IMR-90 (cell line): ENCODE data around the gene HLA-F. TPM values are rescaled to one million over a fixed set of nuclear protein-coding genes. Genes with fewer than 3 reads are reported as not detected.

Experiments
- ATAC-seq: fragments of 200-7000 bp; cut with Tn5 transposase; 2 replicates; pipeline ENCODE4 v1.9.1; 2020; ENCODE audit warnings: low read depth, mild to moderate bottlenecking, moderate library complexity
- BruUV-seq: library from RNA; stranded (reverse); fragments of 400-500 nt; replicated peaks from 2 replicates; lab custom pipeline; 2021; lab: Mats Ljungman, UMichigan
- CTCF ChIA-PET: fragments of 300-600 bp; formaldehyde crosslinking; extraction: SDS; loops from one replicate; lab custom pipeline; 2021; ENCODE audit warnings: antibody characterized with exemption; lab: Yijun Ruan, JAX
- POLR2A ChIA-PET: fragments of 300-600 bp; sonication (Branson Sonifier 250); formaldehyde crosslinking; loops from one replicate; lab custom pipeline; 2022; ENCODE audit warnings: antibody characterized with exemption; ENCODE audit not compliant: unreplicated experiment; lab: Charles Lee
- DNase-seq: peaks from one replicate; pipeline ENCODE4 v3.0.0; 2013
- H2AFZ ChIP-seq: replicated peaks from 2 replicates; pipeline ENCODE3; 2013; ENCODE audit warnings: low read length, mild to moderate bottlenecking; ENCODE audit not compliant: poor library complexity
- H2AK5ac ChIP-seq: 2 replicates; pipeline ENCODE4 v1.6.1; 2013; ENCODE audit warnings: low read depth, low read length, inconsistent platforms
- H2AK9ac ChIP-seq: replicated peaks from 2 replicates; pipeline ENCODE3; 2013; ENCODE audit warnings: mild to moderate bottlenecking, low read depth, low read length, moderate library complexity; ENCODE audit not compliant: poor library complexity
- H2BK120ac ChIP-seq: 2 replicates; pipeline ENCODE4 v1.6.1; 2013; ENCODE audit warnings: low read depth, low read length, inconsistent platforms
- H2BK15ac ChIP-seq: 3 replicates; pipeline ENCODE4 v1.6.1; 2013; ENCODE audit warnings: low read depth, low read length, inconsistent platforms
- H2BK20ac ChIP-seq: 2 replicates; pipeline ENCODE4 v1.6.1; 2013; ENCODE audit warnings: low read depth, mild to moderate bottlenecking, inconsistent platforms, low read length, moderate library complexity
- H2BK5ac ChIP-seq: 2 replicates; pipeline ENCODE4 v1.6.1; 2013; ENCODE audit warnings: mild to moderate bottlenecking, low read depth, low read length, inconsistent platforms; ENCODE audit not compliant: poor library complexity, severe bottlenecking
- H3K14ac ChIP-seq: replicated peaks from 2 replicates; pipeline ENCODE4 v1.6.1; 2013; ENCODE audit warnings: low read depth, low read length, inconsistent platforms
- H3K18ac ChIP-seq: 2 replicates; pipeline ENCODE4 v1.6.1; 2013; ENCODE audit warnings: low read depth, low read length, control low read depth
- H3K23ac ChIP-seq: 2 replicates; pipeline ENCODE4 v1.6.1; 2013; ENCODE audit warnings: low read depth, low read length, inconsistent platforms
- H3K27ac ChIP-seq: 2 replicates; pipeline ENCODE4 v1.5.1; 2013; ENCODE audit warnings: mild to moderate bottlenecking, control low read depth, low read length; ENCODE audit not compliant: insufficient read depth
- H3K27me3 ChIP-seq: 2 replicates; pipeline ENCODE4 v1.6.1; 2013; ENCODE audit warnings: low read length; ENCODE audit not compliant: control insufficient read depth, insufficient read depth
- H3K36me3 ChIP-seq: 2 replicates; pipeline ENCODE4 v1.6.1; 2013; ENCODE audit warnings: low read length, mixed read lengths; ENCODE audit not compliant: control insufficient read depth, insufficient read depth
- H3K4ac ChIP-seq: 2 replicates; pipeline ENCODE4 v1.6.1; 2013; ENCODE audit warnings: low read depth, low read length, inconsistent platforms
- H3K4me1 ChIP-seq: 2 replicates; pipeline ENCODE4 v1.6.1; 2013; ENCODE audit warnings: low read length, mixed read lengths; ENCODE audit not compliant: control insufficient read depth, insufficient read depth
- H3K4me2 ChIP-seq: 2 replicates; pipeline ENCODE4 v1.6.1; 2013; ENCODE audit warnings: low read depth, mild to moderate bottlenecking, control low read depth, low read length, moderate library complexity
- H3K4me3 ChIP-seq: 2 replicates; pipeline ENCODE4 v1.5.1; 2013; ENCODE audit warnings: low read depth, mild to moderate bottlenecking, control low read depth, low read length, moderate library complexity; ENCODE audit not compliant: insufficient read depth
- H3K56ac ChIP-seq: 2 replicates; pipeline ENCODE4 v1.6.1; 2013; ENCODE audit warnings: low read length, inconsistent platforms; ENCODE audit not compliant: insufficient read depth; ENCODE audit errors: extremely low read depth
- H3K79me1 ChIP-seq, 2 experiments: 2 replicates each; pipeline ENCODE4 v1.6.1; 2013; ENCODE audit warnings: low read length in 2 of 2, inconsistent platforms in 1 of 2, low read depth in 1 of 2
- H3K9ac ChIP-seq: 2 replicates; pipeline ENCODE4 v1.6.1; 2013; ENCODE audit warnings: low read depth, low read length, control low read depth
- H3K9me1 ChIP-seq: 2 replicates; pipeline ENCODE4 v1.6.1; 2013; ENCODE audit warnings: low read length, inconsistent platforms; ENCODE audit not compliant: insufficient read depth
- H3K9me3 ChIP-seq: 2 replicates; pipeline ENCODE4 v1.6.1; 2013; ENCODE audit warnings: low read length; ENCODE audit not compliant: control insufficient read depth, insufficient read depth
- H4K20me1 ChIP-seq: 2 replicates; pipeline ENCODE4 v1.6.1; 2013; ENCODE audit warnings: low read length, inconsistent platforms; ENCODE audit not compliant: insufficient read depth
- H4K5ac ChIP-seq: 2 replicates; pipeline ENCODE4 v1.6.1; 2013; ENCODE audit warnings: mild to moderate bottlenecking, low read depth, low read length, control low read depth
- H4K8ac ChIP-seq, 2 experiments: 2 replicates each; pipeline ENCODE4 v1.6.1; 2013; ENCODE audit warnings: low read depth in 2 of 2, low read length in 2 of 2, control low read depth in 1 of 2, inconsistent platforms in 1 of 2
- H4K91ac ChIP-seq: 2 replicates; pipeline ENCODE4 v1.6.1; 2013; ENCODE audit warnings: low read depth, low read length, inconsistent platforms; ENCODE audit not compliant: insufficient read depth
- BHLHE40 ChIP-seq: fragments of 150-350 bp; IDR thresholded peaks from 2 replicates; pipeline ENCODE4 v1.6.1; 2016; ENCODE audit warnings: mild to moderate bottlenecking, low read depth, low read length
- CEBPB ChIP-seq: IDR thresholded peaks from 2 replicates; pipeline ENCODE4 v1.6.1; 2012; ENCODE audit warnings: low read depth, low read length, improper control_type of control experiment
- CHD1 ChIP-seq: IDR thresholded peaks from 2 replicates; pipeline ENCODE4 v1.6.1; 2012; ENCODE audit warnings: low read depth, low read length, improper control_type of control experiment
- CTCF ChIP-seq: conservative IDR thresholded peaks from 2 replicates; pipeline ENCODE4 v1.5.1; 2012; ENCODE audit warnings: mild to moderate bottlenecking, low read depth, low read length, improper control_type of control experiment
- ELK1 ChIP-seq: fragments of 150-350 bp; IDR thresholded peaks from 2 replicates; pipeline ENCODE4 v1.6.1; 2016; ENCODE audit warnings: low read depth, mild to moderate bottlenecking, low read length, moderate library complexity, borderline replicate concordance
- FOS ChIP-seq: fragments of 150-350 bp; IDR thresholded peaks from 2 replicates; pipeline ENCODE4 v1.6.1; 2016; ENCODE audit warnings: low read depth, low read length
- MAFK ChIP-seq: IDR thresholded peaks from 2 replicates; pipeline ENCODE4 v1.6.1; 2012; ENCODE audit warnings: low read depth, low read length, improper control_type of control experiment
- MAZ ChIP-seq: IDR thresholded peaks from 2 replicates; pipeline ENCODE4 v1.6.1; 2012; ENCODE audit warnings: low read depth, mild to moderate bottlenecking, low read length, improper control_type of control experiment, moderate library complexity, borderline replicate concordance
- MXI1 ChIP-seq: IDR thresholded peaks from 2 replicates; pipeline ENCODE4 v1.6.1; 2012; ENCODE audit warnings: low read depth, mild to moderate bottlenecking, low read length, moderate library complexity, borderline replicate concordance
- NFE2L2 ChIP-seq: fragments of 150-350 bp; IDR thresholded peaks from 2 replicates; pipeline ENCODE4 v1.6.1; 2016; ENCODE audit warnings: low read depth, mild to moderate bottlenecking, low read length
- POLR2A ChIP-seq: IDR thresholded peaks from 2 replicates; pipeline ENCODE4 v1.6.1; 2012; ENCODE audit warnings: mild to moderate bottlenecking, low read depth, low read length
- RAD21 ChIP-seq: IDR thresholded peaks from 2 replicates; pipeline ENCODE4 v1.6.1; 2012; ENCODE audit warnings: low read length, improper control_type of control experiment
- RCOR1 ChIP-seq: IDR thresholded peaks from 2 replicates; pipeline ENCODE4 v1.6.1; 2012; ENCODE audit warnings: mild to moderate bottlenecking, low read length, improper control_type of control experiment; ENCODE audit not compliant: insufficient replicate concordance
- RFX5 ChIP-seq: IDR thresholded peaks from 2 replicates; pipeline ENCODE4 v1.8.0; 2012; ENCODE audit warnings: low read depth, mild to moderate bottlenecking, low read length, moderate library complexity
- SMC3 ChIP-seq: fragments of 150-350 bp; IDR thresholded peaks from 2 replicates; pipeline ENCODE4 v1.6.1; 2016; ENCODE audit warnings: low read depth, mild to moderate bottlenecking, antibody characterized with exemption, low read length, moderate library complexity
- USF2 ChIP-seq: fragments of 150-350 bp; IDR thresholded peaks from 2 replicates; pipeline ENCODE4 v1.6.1; 2017; ENCODE audit warnings: mild to moderate bottlenecking, antibody characterized with exemption, low read length, low read depth
- WGBS, 2 experiments: methylation state at CpG; one replicate each; pipeline versions ENCODE4 v1.1.5 to v1.1.7; 2013; ENCODE audit warnings: missing lambda C conversion rate in 2 of 2; ENCODE audit not compliant: insufficient read length in 1 of 2; ENCODE audit errors: extremely low coverage in 2 of 2; 5-methylcytosine and 5-hydroxymethylcytosine counted together
- dilution Hi-C: fragments of 300-500 bp; cut with HindIII; formaldehyde crosslinking; loops from one replicate; pipeline ENCODE4 v1.14.3; 2018; ENCODE audit warnings: low sequenced_read_pairs; ENCODE audit not compliant: unreplicated experiment
- in situ Hi-C: fragments of 300-500 bp; cut with MboI; formaldehyde crosslinking; loops from 3 replicates; pipeline ENCODE4 v1.14.3; 2019; ENCODE audit warnings: low sequenced_read_pairs, inconsistent platforms, mixed read lengths
- intact Hi-C: fragments of 100-400 bp; cut with micrococcal nuclease; formaldehyde crosslinking; loops from 2 replicates; pipeline ENCODE4 v1.10.0; 2022
- polyA plus RNA-seq, 3 experiments: library from polyadenylated mRNA; depleted of rRNA; stranded (reverse); fragments of >200 nt; gene quantifications; 2 replicates each; pipeline ENCODE4 v1.2.3, GENCODE V29; 2012; ENCODE audit warnings: low replicate concordance in 1 of 3
- total RNA-seq: library from RNA; depleted of rRNA; stranded (reverse); fragments of >200 nt; gene quantifications from 2 replicates; pipeline ENCODE4 v1.2.3, GENCODE V29; 2012

The HLA-F gene
- total and polyA plus RNA-seq, 2 of the 4 experiments (the other 2 are of a cell fraction), result not detected

GRCh38 chr6:29759457-29759856 lies 36.2 kb downstream of the HLA-F start:
- no peak overlapping the region for H3K4ac ChIP-seq
- H2AK5ac ChIP-seq, result no peak overlapping the region
- no peak for DNase-seq
- H4K8ac ChIP-seq, result no peak overlapping the region
- no peak overlapping the region for H2BK20ac ChIP-seq
- no peak overlapping the region for H3K18ac ChIP-seq
- WGBS, 2 experiments, result 50% methylated on average over 2 of the region's 5 CpGs; no CpG with 5 or more reads in 1 of the 2 experiments
- BruUV-seq, result no TSS peak
- H3K79me1 ChIP-seq, result no peaks in the 10 kb centered on the region
- no peaks in the 10 kb centered on the region for H3K9me3 ChIP-seq
- H2BK120ac ChIP-seq, result no peak overlapping the region
- H2BK5ac ChIP-seq, result no peak overlapping the region
- H3K9me1 ChIP-seq, result no peaks in the 10 kb centered on the region
- H3K4me1 ChIP-seq, result no peaks in the 10 kb centered on the region
- H3K36me3 ChIP-seq, result no peaks in the 10 kb centered on the region
- intact Hi-C loops (no loop called here), dilution Hi-C loops (no loop called here), in situ Hi-C loops (no loop called here)
- peaks cover 25% of the 10 kb centered on the region for H3K27me3 ChIP-seq
- H3K4me3 ChIP-seq, result no peak overlapping the region
- no peak overlapping the region for H3K27ac ChIP-seq
- TF ChIP-seq RCOR1 (no peak), FOS (no peak), CHD1 (no peak), MAFK (no peak), MXI1 (no peak), RAD21 (no peak), CEBPB (no peak), POLR2A (no peak), BHLHE40 (no peak), USF2 (no peak), SMC3 (no peak), CTCF (no peak), MAZ (no peak), ELK1 (no peak), NFE2L2 (no peak), RFX5 (no peak)
- ChIA-PET POLR2A (no interaction called here), CTCF (no interaction called here)
- H2AFZ ChIP-seq, result no peak overlapping the region
- H3K14ac ChIP-seq, result no peak overlapping the region
- no peak overlapping the region for H4K91ac ChIP-seq
- ATAC-seq, result no peak
- H3K4me2 ChIP-seq, result no peak overlapping the region
- H2AK9ac ChIP-seq, result no peak overlapping the region
- H3K56ac ChIP-seq, result no peak overlapping the region
- no peak overlapping the region for H4K5ac ChIP-seq
- H3K23ac ChIP-seq, result no peak overlapping the region
- H2BK15ac ChIP-seq, result no peak overlapping the region
- H4K20me1 ChIP-seq, result no peaks in the 10 kb centered on the region
- H3K9ac ChIP-seq, result no peak overlapping the region
